SKM-1 (cell line): ENCODE results near the gene PAFAH2.
"Not testable (repeated sequence)": the region's sequence is repeated elsewhere in the genome, so short reads cannot be mapped to it uniquely, and the experiment has no call there.

Source experiments
- DNase-seq: peaks from one replicate; lab custom pipeline; 2025; ENCODE audit not compliant: unreplicated experiment; lab: John Stamatoyannopoulos, UW

Gene PAFAH2

DNA sequence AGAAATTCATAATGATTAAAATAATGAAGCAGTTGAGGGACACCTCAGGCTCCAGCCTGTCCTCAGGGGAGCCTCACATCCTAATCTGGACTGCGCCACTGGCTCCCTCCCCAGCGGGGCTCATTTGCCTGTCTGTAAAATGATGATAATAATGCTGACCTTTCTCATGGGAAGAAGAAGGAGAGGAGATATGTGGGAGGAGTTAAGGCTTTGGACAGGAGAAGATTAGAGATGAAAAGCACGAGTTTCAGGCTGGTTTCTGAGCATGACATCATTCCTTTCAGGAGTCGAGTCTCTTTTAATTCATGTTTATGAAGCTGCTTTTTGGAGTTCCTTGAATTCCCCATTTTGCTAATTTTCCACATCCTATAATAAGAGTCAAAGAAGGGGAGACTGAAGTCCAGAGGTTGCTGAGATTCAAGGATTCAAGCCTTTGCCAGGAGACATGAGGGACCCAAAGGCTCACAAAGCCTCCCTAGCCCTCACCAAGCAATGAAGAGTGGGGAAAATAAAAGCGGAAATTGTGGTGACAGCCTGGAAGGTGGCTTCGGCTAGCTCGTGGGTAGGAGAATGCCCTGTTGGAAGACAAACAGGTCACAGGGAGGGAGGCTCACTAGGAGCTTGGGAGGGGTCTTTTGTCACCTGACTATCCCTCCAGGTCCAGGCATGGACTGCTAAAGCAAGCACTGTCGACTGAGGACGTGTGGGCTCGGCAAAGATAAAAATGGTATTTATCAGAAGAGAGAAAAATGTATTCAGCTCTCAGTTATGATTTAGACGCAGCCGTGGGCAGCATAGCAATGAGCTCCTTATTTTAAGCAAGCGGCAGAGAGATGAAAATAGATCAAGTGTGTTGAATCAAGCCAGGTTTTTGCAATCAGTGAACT is 64.1 kb downstream of the PAFAH2 start:
- DNase-seq, result no peak

DNA sequence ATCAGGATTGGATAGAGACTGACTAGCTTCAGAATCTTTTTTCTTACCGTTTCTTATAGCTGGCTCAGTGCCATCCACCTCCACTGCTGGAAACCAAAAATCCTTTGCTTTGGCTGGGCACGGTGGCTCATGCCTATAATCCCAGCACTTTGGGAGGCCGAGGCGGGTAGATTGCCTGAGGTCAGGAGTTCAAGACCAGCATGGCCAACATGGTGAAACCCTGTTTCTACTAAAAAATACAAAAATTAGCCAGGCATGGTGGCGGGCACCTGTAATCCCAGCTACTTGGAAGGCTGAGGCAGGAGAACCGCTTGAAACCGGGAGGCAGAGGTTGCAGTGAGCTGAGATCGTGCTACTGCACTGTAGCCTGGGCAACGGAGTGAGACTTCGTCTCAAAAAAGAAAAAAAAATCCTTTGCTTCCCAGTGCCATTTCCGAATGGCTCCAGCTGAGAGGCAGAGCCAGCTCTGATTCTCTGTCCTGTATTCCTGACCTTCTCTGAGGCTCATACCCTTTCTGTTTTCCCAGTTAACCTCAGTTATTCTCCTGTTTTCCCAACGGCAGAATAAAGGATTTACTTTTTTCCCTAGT is 65.0 kb downstream of the PAFAH2 start:
- not testable (repeated sequence) for DNase-seq

DNA sequence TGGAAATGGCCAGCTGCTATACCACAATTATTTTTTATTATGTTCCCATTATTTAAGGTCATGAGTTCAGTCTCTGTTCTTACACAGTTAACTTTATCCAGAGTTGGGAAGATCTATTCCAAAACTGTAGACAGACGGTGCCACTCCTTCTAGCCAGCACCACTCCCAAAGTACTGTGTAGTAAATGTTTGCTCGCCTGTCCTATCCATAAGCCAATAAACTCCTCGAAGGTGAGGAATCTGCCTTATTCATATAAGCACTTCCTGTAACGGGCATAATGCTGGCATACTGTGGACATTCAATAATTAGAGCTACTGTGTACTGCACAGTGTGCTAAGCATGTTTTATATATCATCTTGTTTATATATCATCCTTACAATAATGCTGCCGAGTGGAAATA is 65.5 kb downstream of the PAFAH2 start:
- no peak for DNase-seq

DNA sequence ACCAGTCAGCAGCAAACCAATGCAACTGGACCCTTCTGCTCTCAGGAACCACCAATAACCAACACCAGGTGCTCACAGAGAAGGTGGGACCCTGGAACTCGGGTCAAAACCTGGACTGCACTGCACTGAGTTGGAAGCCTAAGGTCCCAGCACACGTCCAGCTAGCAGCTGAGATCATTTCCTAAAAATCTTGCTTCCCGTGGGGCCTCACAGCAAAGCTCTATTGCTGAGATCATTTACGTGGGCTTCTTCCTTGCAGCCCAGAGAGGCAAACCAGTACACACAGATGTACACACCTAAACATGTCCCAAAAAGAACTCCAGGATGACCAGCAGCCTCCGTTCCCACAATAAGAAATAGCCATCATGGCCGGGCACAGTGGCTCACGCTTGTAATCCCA is 68.8 kb downstream of the PAFAH2 start:
- DNase-seq, result no peak

DNA sequence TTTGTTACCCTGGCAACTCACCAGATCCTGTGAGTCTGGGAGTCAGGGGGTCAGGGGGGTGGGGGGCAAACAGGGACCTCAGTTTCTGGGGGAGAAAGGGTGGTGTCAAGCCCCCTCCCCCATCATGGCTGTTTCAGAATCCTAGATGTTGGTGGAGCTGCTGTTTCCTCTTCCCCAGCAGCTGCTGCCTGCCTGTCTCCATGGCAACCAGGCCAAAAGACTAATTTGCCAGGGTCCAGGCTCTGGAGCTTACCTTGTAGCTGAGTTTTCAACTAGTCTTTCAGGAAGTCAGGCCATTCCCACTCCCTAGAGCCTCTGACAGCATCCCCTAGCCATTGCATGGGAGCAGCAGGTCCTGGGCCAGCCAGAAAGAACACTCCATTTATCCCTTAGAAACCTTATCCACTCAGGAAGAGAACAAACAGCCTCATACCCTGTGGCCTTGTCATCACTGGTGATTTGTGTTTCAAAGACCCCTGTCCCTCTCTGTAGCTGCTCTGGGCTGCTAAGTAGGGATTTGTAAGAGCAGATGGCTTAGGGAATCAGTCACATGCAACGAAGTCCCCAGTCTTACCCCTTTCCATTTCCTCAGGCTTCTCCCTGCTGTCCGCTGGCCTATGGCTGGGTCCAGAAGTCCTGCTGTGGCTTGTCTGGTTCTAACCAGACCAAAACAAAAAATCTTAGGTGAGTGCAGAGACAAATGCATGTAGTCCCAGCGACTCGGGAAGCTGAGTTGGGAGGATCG is 70.2 kb downstream of the PAFAH2 start:
- no peak for DNase-seq

DNA sequence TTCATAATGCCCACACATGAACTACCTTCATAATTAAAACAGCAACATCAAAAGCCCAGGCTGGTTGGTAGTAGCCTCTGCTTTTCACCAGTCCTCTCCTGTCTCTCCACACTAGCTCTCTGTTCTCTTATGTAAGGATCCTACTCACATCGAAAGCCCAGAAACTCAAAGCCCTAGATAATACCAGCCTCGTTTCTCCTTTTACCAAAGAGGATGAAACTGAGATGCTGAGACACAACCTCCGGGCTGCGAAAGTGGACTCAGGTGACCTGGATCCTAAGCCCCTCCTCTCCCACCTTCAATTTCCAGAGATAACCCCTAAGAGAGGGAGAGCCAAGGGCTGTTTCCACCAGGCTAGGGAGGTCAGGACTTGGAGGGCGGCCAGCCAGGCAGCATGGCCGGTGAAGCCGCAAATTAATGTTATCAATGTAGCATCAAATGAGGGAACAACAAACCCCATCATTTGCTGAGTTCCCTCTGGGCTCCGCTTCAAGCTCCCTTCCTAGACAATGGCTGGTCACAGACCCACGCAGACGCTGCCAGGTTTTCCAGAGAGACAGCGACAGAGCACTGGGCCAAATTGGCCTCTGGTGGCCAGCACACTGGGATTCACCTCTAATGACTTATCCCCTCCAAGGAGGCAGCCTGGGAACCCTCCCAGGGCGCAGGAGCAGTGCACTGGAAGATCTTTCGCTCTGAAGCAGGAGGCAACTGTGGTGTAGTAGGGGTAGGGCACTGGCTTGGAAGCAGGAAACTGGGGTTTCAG is 70.9 kb downstream of the PAFAH2 start:
- DNase-seq, result no peak

DNA sequence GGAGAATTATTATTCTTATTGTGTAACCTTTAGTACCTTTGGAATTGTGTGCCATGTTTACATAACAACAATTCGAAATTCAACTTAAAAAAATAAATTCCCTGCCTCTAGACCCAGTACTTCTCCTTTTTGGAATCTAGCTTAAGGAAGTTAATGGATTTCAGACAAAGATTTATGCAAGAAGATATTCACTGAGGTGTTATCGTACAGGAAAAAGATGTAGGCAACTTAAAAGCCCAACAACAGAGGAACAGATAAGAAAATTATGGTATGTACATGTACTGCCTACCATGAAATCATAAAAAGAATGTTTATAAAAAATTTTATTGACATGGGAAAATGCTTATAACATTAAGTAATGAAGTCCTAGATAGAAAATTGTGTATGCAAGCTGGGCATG is 73.4 kb downstream of the PAFAH2 start:
- no peak for DNase-seq

DNA sequence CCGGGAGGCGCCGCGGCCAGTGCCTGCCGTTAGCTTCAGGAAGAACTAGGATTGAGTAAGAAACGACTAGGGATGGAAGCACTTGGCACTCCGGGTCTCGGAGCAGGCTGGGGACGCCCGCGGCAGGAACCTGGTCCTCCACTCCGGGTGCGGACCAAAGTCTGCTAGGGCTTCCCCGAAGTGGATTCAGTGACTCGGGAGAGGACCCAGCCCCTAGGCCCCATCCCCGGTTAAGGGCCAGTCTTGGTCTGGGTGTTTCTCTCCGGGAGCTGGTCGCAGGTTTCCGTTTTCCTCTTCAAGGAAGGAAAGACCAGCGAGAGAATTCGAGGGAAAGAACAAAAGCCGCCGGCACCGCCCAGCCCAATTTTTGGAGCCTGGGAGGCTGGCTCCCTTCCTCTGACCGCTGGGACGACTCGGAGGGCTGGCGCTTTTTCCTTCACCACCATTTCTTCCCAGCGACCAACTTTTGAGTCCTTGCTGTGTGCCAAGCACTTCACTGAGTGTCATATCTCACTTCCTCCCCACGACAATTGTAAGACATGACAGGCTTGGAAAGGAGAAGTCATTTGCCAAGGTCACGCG is 74.8 kb downstream of the PAFAH2 start:
- DNase-seq, result no peak

DNA sequence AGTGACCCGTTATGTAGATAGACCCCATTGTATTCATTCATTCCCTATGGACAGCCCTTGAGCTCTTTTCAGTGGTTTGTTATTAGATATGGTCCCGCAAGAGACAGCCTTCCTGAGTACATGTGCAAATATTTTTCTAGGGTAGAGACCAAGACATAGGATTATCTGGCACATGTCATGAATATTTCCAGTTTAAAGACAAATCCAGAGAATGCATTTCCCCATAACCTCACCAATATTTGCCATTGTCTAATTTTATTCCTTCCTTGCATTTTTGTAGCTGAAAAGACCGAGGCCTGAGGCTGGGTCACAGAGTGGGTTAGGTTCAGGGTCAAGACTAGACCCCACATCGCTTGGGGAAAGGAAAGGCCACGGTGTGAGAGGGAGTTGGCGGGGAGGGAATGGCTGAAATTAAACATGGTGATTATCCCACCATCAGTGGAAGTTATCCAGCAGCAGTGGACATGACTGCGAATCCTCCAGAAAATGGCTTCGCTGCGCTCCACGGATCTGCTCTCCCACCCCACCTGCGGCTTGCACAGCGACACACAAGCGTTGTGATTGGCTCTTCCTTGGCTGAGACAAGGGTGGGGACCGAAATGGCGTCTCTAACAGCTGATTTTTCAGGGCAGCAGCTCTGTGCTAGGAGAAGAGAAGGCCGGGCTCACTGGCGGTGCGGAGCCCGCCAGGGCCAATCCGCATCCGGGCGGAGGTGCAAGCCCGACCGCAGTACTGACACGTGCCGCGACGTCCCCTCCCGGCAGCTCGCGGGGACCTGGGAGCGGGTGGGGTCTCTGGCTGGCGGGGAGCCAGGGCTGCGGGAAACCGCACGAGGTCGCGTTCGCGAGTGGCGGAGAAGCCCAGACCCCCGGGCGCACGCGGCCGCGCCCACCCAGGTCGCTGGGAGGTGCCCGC is 75.5 kb downstream of the PAFAH2 start:
- no peak for DNase-seq

DNA sequence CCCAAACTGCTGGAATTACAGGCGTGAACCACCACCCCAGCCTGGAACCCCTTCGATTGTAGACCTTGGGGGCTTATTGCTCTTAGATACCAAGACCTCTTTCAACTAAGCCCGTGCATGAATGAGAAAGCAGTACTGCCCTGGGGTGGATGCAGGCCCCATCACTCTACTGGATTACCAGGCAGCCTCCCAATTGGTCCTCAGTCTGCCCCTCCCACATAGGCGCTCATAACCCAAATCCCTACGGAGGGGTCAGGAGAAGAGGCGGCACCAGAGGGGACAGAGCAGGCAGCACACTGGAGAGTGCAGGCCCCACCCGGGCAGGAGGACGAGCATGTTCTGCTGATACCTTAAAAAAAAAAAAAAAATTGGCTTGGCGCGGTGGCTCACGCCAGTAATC is 79.2 kb downstream of the PAFAH2 start:
- DNase-seq, result no peak

DNA sequence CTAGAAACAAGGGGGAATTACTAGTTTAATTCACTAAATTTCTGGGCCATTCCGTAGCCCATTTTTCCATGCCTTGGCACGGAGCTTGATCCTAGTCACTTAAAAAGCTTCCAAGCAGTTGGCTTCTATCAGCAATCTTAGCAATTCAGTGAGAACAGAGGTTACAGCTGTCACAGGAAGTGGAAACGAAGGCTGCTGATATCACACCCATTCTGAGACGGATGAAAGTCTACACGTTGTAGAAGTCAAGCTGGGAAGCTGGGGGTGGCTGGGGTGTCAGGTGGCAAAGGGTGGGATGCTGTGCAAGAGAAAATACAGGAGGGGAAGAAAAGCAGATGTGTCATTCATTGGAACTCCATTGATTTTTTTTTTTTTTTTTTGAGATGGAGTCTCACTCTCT is 79.9 kb downstream of the PAFAH2 start:
- no peak for DNase-seq

DNA sequence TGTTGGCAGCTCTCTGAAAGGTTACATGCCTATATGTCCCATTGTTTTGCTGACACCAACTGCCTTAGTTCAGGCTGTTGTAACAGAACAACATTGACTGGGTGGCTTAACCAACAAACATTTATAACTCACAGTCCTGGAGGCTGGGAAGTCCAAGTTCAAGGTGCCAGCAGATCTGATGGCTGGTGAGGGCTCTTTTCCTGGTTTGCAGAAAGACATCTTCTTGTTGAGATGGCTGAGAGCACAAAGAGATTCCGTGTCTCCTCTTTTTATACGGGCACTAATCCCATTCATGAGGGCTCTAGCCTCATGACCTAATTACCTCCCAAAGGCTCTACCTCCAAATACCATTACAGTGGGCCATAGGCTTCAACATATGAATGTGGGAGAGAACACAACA is 81.4 kb downstream of the PAFAH2 start:
- DNase-seq, result no peak

DNA sequence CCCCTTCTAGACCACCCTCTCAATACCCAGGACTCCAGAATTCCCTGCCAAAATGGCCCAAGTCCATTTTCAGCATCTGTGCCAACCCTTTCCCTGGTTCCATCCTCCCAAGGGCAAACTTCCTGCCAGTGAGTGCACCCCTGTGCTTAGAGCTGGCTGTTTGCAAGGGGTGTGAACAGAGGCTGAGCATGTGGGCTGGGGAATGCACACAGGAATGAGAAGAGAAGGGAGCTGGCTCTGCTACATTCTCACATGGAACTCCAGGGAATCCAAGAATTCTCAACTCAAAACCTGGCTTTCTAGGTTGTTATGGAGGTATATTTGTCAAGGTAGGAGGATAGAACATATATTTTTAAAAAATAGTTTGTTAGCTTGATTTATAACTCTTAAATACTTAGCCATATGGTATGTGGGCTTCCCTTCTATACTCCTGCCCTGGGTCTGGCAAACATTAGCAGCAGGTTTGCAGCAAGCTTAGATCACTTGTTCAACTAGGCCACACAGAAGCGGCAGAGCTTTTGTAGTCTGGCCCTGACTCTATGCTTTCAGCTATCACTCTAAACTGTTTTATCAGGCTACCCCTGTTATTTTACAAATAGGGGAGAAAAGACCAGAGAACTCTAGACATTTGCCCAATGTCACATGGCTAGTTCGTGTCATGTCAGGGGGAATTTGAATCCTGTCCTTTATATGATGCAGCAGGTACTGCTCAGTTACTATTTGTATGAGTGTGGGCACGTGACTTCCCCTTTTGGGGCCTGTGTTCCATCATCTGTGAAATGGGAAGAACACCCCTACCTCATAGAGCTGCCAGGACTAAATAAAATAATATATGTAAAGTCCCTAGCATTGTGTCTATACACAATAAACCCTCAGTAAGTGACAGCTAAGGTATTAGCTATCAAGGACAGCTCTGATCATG is 83.5 kb downstream of the PAFAH2 start:
- DNase-seq, result no peak

DNA sequence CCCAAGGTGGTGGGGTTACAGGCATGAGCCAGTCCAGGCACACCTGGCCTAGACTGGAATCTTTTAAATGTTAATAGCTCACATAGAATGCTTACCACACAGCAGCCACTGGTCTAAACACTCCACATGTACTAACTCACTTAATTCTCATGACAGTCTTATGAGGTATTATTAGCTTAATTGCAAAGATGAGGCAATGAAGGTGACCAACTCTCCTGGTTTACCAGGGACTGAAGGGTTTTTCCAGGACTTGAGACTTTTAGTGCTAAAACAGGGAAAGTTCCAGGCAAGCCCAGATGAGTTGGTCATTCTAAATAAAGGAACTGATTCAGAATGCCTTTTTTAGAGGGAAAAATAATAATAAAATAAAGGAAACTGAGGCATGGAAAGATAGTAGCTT is 84.7 kb downstream of the PAFAH2 start:
- no peak for DNase-seq

DNA sequence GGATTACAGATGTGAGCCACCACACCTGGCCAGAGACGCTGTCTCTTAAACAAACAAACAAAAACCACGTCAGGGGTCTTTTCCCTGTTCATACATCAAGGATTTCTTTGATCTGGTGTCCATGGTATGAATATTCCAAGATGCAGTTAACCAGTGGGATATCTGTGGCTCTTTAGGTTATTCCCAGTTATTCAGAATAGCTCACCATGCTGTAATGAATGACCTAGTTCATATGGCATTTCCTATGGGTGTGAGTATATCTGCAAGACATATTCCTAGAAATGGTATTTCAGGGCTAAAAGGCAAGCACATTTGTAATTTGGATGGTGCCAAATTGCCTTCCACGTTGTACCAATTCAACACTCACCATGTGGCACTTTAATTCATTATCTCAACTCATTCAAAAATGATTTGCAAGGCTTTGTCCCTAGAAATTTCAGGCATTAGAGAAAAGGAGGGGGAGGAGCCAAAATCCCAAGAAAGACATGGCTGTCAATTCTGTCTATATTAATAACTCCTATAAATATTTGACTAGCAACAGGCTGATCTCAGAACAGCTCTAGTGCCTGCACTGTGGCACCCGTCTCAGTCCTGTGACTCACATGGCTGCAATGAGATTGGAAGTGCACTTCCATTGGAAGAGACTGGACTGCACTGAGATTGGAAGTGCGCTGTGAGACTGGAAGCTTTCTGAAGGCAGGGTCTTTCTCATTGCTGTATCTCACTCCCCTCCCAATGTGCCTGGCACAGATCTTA is 85.6 kb downstream of the PAFAH2 start:
- DNase-seq, result no peak

DNA sequence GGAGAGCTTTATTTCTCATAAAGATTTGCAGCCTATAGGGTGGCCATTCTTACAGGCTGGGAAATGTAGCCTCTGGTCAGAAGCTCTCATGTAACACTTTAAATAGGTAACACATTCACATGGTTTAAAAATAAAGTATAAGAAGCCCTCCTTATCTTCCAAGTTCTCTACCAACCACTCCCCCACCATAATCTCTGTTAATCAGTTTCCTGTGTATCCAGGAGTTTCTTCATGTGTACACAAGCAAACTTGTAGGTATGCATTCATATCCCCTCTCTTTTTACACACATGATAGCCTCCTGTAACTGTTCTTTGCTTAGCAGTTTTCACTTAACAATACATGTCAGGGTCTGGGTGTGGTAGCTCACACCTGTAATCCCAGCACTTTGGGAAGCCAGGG is 86.7 kb downstream of the PAFAH2 start:
- DNase-seq, result no peak
